ENCODE results near the gene MGA. TPM values are rescaled to one million over a fixed set of nuclear protein-coding genes. Genes with fewer than 3 reads are reported as not detected.

MGA gene
- total RNA-seq, 1 experiment from 2014 or later, result 38.5 TPM

GRCh38 chr15:41806291-41807181, 146.3 kb downstream of the MGA start:
- CTCF ChIA-PET, result interaction anchor here (0.5 to 1.6 kb wide), 5 partner anchors 32 to 341 kb away, joined by 3 to 7 read pairs (median 3); partner anchors contain the start of gene MAPKBP1
- Histone ChIP-seq H3K4me2 (no peak overlapping the region), H3K9me2 (ENCODE audit: insufficient read depth) (no peaks in the 10 kb centered on the region), H3K36me3 (ENCODE audit: low read depth) (no peaks in the 10 kb centered on the region), H4K20me1 (ENCODE audit: insufficient read depth) (no peaks in the 10 kb centered on the region), H3K9me3 (ENCODE audit: insufficient read depth, low read depth) (no peaks in the 10 kb centered on the region), H3K4me1 (replicated peaks; ENCODE audit: insufficient read depth) (no peaks in the 10 kb centered on the region), H3K79me2 (ENCODE audit: low read depth) (no peaks in the 10 kb centered on the region), H3K27ac (no peak overlapping the region), H2AFZ (no peak overlapping the region), H3F3A (ENCODE audit: insufficient read depth, low read depth) (no peaks in the 10 kb centered on the region), H3K4me3 (no peak overlapping the region), H3K27me3 (ENCODE audit: insufficient read depth, low read depth) (no peaks in the 10 kb centered on the region)
- intact Hi-C loops (cut with micrococcal nuclease; ENCODE audit: unreplicated experiment), result loop anchor here (1.0 kb wide), 1 partner anchor 32 kb away; the partner anchor contains the start of gene MAPKBP1
- no TSS peak for BruUV-seq (replicated peaks)
- POLR2A ChIA-PET (ENCODE audit: unreplicated experiment), result no interaction called here
- DNase-seq, result peak in 1 of 2 experiments; percentile 52
- TF ChIP-seq EZH2 (IDR thresholded peaks at IDR 0.05; ENCODE audit: low read depth) (no peak), CTCF (conservative IDR thresholded peaks at IDR 0.05) (no peak)

GRCh38 chr15:41809121-41809520, 148.9 kb downstream of the MGA start:
- H3K4me1 ChIP-seq (replicated peaks; ENCODE audit: insufficient read depth), result no peaks in the 10 kb centered on the region
- intact Hi-C loops (cut with micrococcal nuclease; ENCODE audit: unreplicated experiment), result no loop called here
- DNase-seq, result no peak
- H3F3A ChIP-seq (ENCODE audit: insufficient read depth, low read depth), result no peaks in the 10 kb centered on the region
- H2AFZ ChIP-seq, result no peak overlapping the region
- no peak overlapping the region for H3K27ac ChIP-seq
- H3K27me3 ChIP-seq (ENCODE audit: insufficient read depth, low read depth), result no peaks in the 10 kb centered on the region
- no peak overlapping the region for H3K4me2 ChIP-seq
- H3K4me3 ChIP-seq, result no peak overlapping the region
- no peaks in the 10 kb centered on the region for H3K9me2 ChIP-seq (ENCODE audit: insufficient read depth)
- H3K79me2 ChIP-seq (ENCODE audit: low read depth), result no peaks in the 10 kb centered on the region
- no peaks in the 10 kb centered on the region for H4K20me1 ChIP-seq (ENCODE audit: insufficient read depth)
- TF ChIP-seq EZH2 (IDR thresholded peaks at IDR 0.05; ENCODE audit: low read depth) (no peak), CTCF (conservative IDR thresholded peaks at IDR 0.05) (no peak)
- POLR2A ChIA-PET (ENCODE audit: unreplicated experiment), result no interaction called here
- CTCF ChIA-PET, result interaction anchor here (0.7 kb wide), 1 partner anchor 35 kb away, joined by 3 read pairs; the partner anchor contains the start of gene MAPKBP1
- H3K36me3 ChIP-seq (ENCODE audit: low read depth), result no peaks in the 10 kb centered on the region
- BruUV-seq (replicated peaks), result no TSS peak
- no peaks in the 10 kb centered on the region for H3K9me3 ChIP-seq (ENCODE audit: insufficient read depth, low read depth)

GRCh38 chr15:41809526-41810220, 149.5 kb downstream of the MGA start:
- no peaks in the 10 kb centered on the region for H3K4me1 ChIP-seq (replicated peaks; ENCODE audit: insufficient read depth)
- TF ChIP-seq EZH2 (IDR thresholded peaks at IDR 0.05; ENCODE audit: low read depth), result no peak
- no peak for TF ChIP-seq CTCF (conservative IDR thresholded peaks at IDR 0.05)
- ChIA-PET POLR2A (ENCODE audit: unreplicated experiment) (no interaction called here), CTCF (interaction anchor here (1.0 kb wide), 1 partner anchor 95 kb away, joined by 17 read pairs; no protein-coding TSS in a partner anchor)
- no peaks in the 10 kb centered on the region for H3F3A ChIP-seq (ENCODE audit: insufficient read depth, low read depth)
- H3K79me2 ChIP-seq (ENCODE audit: low read depth), result no peaks in the 10 kb centered on the region
- H3K9me2 ChIP-seq (ENCODE audit: insufficient read depth), result no peaks in the 10 kb centered on the region
- H3K9me3 ChIP-seq (ENCODE audit: insufficient read depth, low read depth), result no peaks in the 10 kb centered on the region
- no peak overlapping the region for H3K27ac ChIP-seq
- H3K36me3 ChIP-seq (ENCODE audit: low read depth), result no peaks in the 10 kb centered on the region
- H2AFZ ChIP-seq, result no peak overlapping the region
- no peaks in the 10 kb centered on the region for H4K20me1 ChIP-seq (ENCODE audit: insufficient read depth)
- BruUV-seq (replicated peaks), result no TSS peak
- no peaks in the 10 kb centered on the region for H3K27me3 ChIP-seq (ENCODE audit: insufficient read depth, low read depth)
- intact Hi-C loops (cut with micrococcal nuclease; ENCODE audit: unreplicated experiment), result loop anchor here (5.0 to 10.0 kb wide), 2 partner anchors 255 to 907 kb away; partner anchors contain the start of gene TYRO3
- H3K4me3 ChIP-seq, result no peak overlapping the region
- no peak for DNase-seq
- no peak overlapping the region for H3K4me2 ChIP-seq
